ENCODE data around the gene GAS6.

GRCh38 chr13:113832205-113832604, 31.7 kb downstream of the GAS6 start:
- TF ChIP-seq CTCF (conservative IDR thresholded peaks at IDR 0.05 in 1 of 2, IDR thresholded peaks at IDR 0.05 in 1 of 2; ENCODE audit: low read depth in 1 of 2, low read length in 2 of 2) (no peak), EZH2 (IDR thresholded peaks at IDR 0.05; ENCODE audit: low read length, missing control alignments) (no peak)
